Kidney (tissue), 14 donors: ENCODE measurements around the gene C17orf113. TPM values are rescaled to one million over a fixed set of nuclear protein-coding genes. Genes with fewer than 3 reads are reported as not detected.

Source experiments
- DNase-seq, 5 donors: peaks; one replicate each; pipeline ENCODE4 v3.0.0-alpha.2; 2013 to 2020
- FAIRE-seq: peaks from 2 replicates; lab custom pipeline; 2012; peaks lifted over from hg19 to GRCh38; lab: Jason Lieb, UNC
- H3K27ac ChIP-seq, 2 donors: one replicate each; pipeline ENCODE4 v1.7.0; 2013; ENCODE audit warnings: low read depth in 2 of 2, low read length in 2 of 2, inconsistent platforms in 1 of 2
- H3K27me3 ChIP-seq: one replicate; pipeline ENCODE4 v1.7.1; 2013; ENCODE audit warnings: low read length, inconsistent platforms; ENCODE audit not compliant: control insufficient read depth, insufficient read depth
- H3K36me3 ChIP-seq, 3 donors: one replicate each; pipeline versions ENCODE4 v1.7.0 to v1.7.1; 2013; ENCODE audit warnings: low read length in 3 of 3, control low read depth in 1 of 3, inconsistent platforms in 1 of 3; ENCODE audit not compliant: insufficient read depth in 3 of 3, control insufficient read depth in 2 of 3
- H3K4me1 ChIP-seq, 3 donors: one replicate each; pipeline versions ENCODE4 v1.7.0 to v1.7.1; 2013; ENCODE audit warnings: low read length in 3 of 3, inconsistent platforms in 1 of 3, low read depth in 1 of 3; ENCODE audit not compliant: control insufficient read depth in 2 of 3, insufficient read depth in 2 of 3
- H3K4me3 ChIP-seq, 3 donors: one replicate each; pipeline versions ENCODE4 v1.7.0 to v1.8.1; 2013; ENCODE audit warnings: low read length in 3 of 3, control low read depth in 1 of 3, inconsistent platforms in 1 of 3
- H3K9ac ChIP-seq, 3 donors: one replicate each; pipeline versions ENCODE4 v1.7.0 to v1.7.1; 2013; ENCODE audit warnings: low read length in 3 of 3, control low read depth in 1 of 3, inconsistent platforms in 1 of 3
- H3K9me3 ChIP-seq, 3 donors: one replicate each; pipeline versions ENCODE4 v1.7.0 to v1.7.1; 2013; ENCODE audit warnings: low read length in 3 of 3, control low read depth in 1 of 3, inconsistent platforms in 1 of 3; ENCODE audit not compliant: control insufficient read depth in 2 of 3, insufficient read depth in 1 of 3
- CTCF ChIP-seq: IDR thresholded peaks from 3 replicates; pipeline ENCODE4 v1.5.1; 2012; ENCODE audit warnings: mild to moderate bottlenecking, moderate library complexity, borderline replicate concordance; ENCODE audit not compliant: insufficient read depth; ENCODE audit errors: extremely low read depth
- intact Hi-C: fragments of 100-400 bp; cut with DNase I; formaldehyde crosslinking; loops from one replicate; pipeline ENCODE4 v1.11.1; 2022
- polyA plus RNA-seq: library from polyadenylated mRNA; stranded (reverse); fragments of 350-450 nt; fragmentation: Illumina TruSeq; extraction: RNeasy Lipid Tissue Mini Kit (QIAGEN cat#74804); gene quantifications from one replicate; pipeline ENCODE4 v1.2.3, GENCODE V29; 2014; ENCODE audit warnings: low read depth, low replicate concordance; ENCODE audit not compliant: insufficient read depth
- total RNA-seq: library from RNA; stranded (reverse); fragmentation: NEBNext Ultra II Directional; extraction: Animal tissue kit (Norgen Biotek cat#: 25700); gene quantifications from one replicate; pipeline ENCODE4 v1.2.1, GENCODE V29; 2021
- donor health status: control.
- donor health status: control.
- donor health status: control.
- donor health status: control.
- donor health status: control.
- donor health status: DM: yes; HTN: yes; CAD: no.
- donor health status: Normal renal cell carcinoma (clear cell type).

The C17orf113 gene
- total and polyA plus RNA-seq, 2 donors from 2014 or later: 1.1 to 3.8 TPM

GRCh38 chr17:42027590-42027889 lies 22.9 kb downstream of the C17orf113 start:
- no peaks in the 10 kb centered on the region for H3K27me3 ChIP-seq
- no peak overlapping the region for H3K4me3 ChIP-seq
- no peak for TF ChIP-seq CTCF
- FAIRE-seq (no peak), DNase-seq (no peak)
- intact Hi-C loops: no loop called here
- peaks cover 0 to 6% (median 0%) of the 10 kb centered on the region in 3 donors for H3K4me1 ChIP-seq
- H3K9me3 ChIP-seq: no peaks in the 10 kb centered on the region
- peaks cover 0 to 14% (median 8%) of the 10 kb centered on the region in 3 donors for H3K36me3 ChIP-seq
- no peak overlapping the region for H3K9ac ChIP-seq
- H3K27ac ChIP-seq: no peak overlapping the region

- FAIRE-seq: no peak
- Histone ChIP-seq H3K4me1 (peaks cover 0 to 6% (median 0%) of the 10 kb centered on the region in 3 donors), H3K36me3 (peaks cover 0 to 14% (median 8%) of the 10 kb centered on the region in 3 donors), H3K27ac (no peak overlapping the region), H3K4me3 (no peak overlapping the region), H3K9me3 (no peaks in the 10 kb centered on the region), H3K27me3 (no peaks in the 10 kb centered on the region), H3K9ac (no peak overlapping the region)
- no peak for TF ChIP-seq CTCF
- intact Hi-C loops: no loop called here
- DNase-seq: peak in 2 of 5 donors; percentile 27 to 79
These were observed 23.4 kb downstream of the C17orf113 start for GRCh38 chr17:42026857-42027589.

GRCh38 chr17:42025936-42026335 lies 24.5 kb downstream of the C17orf113 start:
- Histone ChIP-seq H3K27me3 (no peaks in the 10 kb centered on the region), H3K27ac (no peak overlapping the region), H3K36me3 (peaks cover 0 to 14% (median 8%) of the 10 kb centered on the region in 3 donors), H3K4me3 (no peak overlapping the region), H3K9ac (no peak overlapping the region), H3K9me3 (no peaks in the 10 kb centered on the region), H3K4me1 (peaks cover 0 to 9% (median 4%) of the 10 kb centered on the region in 3 donors)
- intact Hi-C loops: no loop called here
- no peak for FAIRE-seq
- no peak for TF ChIP-seq CTCF
- DNase-seq: no peak
